GM12892 (cell line): ENCODE results near the gene TRPM3.

Experiments
- POLR2A ChIP-seq: IDR thresholded peaks from 2 replicates; pipeline ENCODE4 v1.6.1; 2011; ENCODE audit warnings: low read depth, low read length, control low read depth
- TAF1 ChIP-seq: IDR thresholded peaks from 2 replicates; pipeline ENCODE4 v1.6.1; 2011; ENCODE audit warnings: low read depth, mild to moderate bottlenecking, control low read depth, low read length, borderline replicate concordance

- TF ChIP-seq POLR2A = no peak
- TF ChIP-seq TAF1 = no peak
Observed at GRCh38 chr9:70594386-70594944, 527.0 kb downstream of the TRPM3 start.
